Psoas muscle (tissue), 8 donors: ENCODE data around the gene WDR82. TPM values are rescaled to one million over a fixed set of nuclear protein-coding genes. Genes with fewer than 3 reads are reported as not detected.

Experiments
- ATAC-seq, 4 donors: fragments of 200-7000 bp; cut with Tn5 transposase; one replicate each; pipeline ENCODE4 v1.9.1; 2020; ENCODE audit warnings: moderate library complexity in 3 of 4, mild to moderate bottlenecking in 2 of 4
- DNase-seq, 2 donors: peaks; one replicate each; pipeline ENCODE4 v3.0.0-alpha.2; 2020
- H3K27ac ChIP-seq: fragments of 200-600 bp; one replicate; pipeline ENCODE4 v1.8.0; 2022
- H3K27me3 ChIP-seq, 3 donors: fragments of 200-600 bp in 1 of 3; one replicate each; pipeline versions ENCODE4 v1.6.1 to v1.8.0; 2013 to 2022; ENCODE audit warnings: low read length in 2 of 3, mild to moderate bottlenecking in 2 of 3, moderate library complexity in 1 of 3; ENCODE audit not compliant: insufficient read depth in 3 of 3
- H3K36me3 ChIP-seq, 2 donors: fragments of 200-600 bp in 1 of 2; one replicate each; pipeline versions ENCODE4 v1.6.1 to v1.8.0; 2013 to 2022; ENCODE audit warnings: low read depth in 1 of 2, mild to moderate bottlenecking in 1 of 2, moderate library complexity in 1 of 2; ENCODE audit not compliant: insufficient read depth in 1 of 2
- H3K4me1 ChIP-seq: fragments of 200-600 bp; one replicate; pipeline ENCODE4 v1.8.0; 2022
- H3K4me3 ChIP-seq: fragments of 200-600 bp; one replicate; pipeline ENCODE4 v1.8.0; 2022; ENCODE audit warnings: mild to moderate bottlenecking
- H3K9me3 ChIP-seq: fragments of 200-600 bp; one replicate; pipeline ENCODE4 v1.8.0; 2022
- WGBS, 3 donors: extraction: QIAGEN DNeasy Blood & Tissue Kit; methylation state at CpG; one replicate each; pipeline versions ENCODE4 v1.1.6 to v1.1.7; 2013; 5-methylcytosine and 5-hydroxymethylcytosine counted together
- intact Hi-C, 2 donors: fragments of 100-400 bp; cut with DNase I; formaldehyde crosslinking; loops; one replicate each; pipeline versions ENCODE4 v1.11.0 to v1.14.2; 2022
- polyA plus RNA-seq, 3 donors: library from polyadenylated mRNA; stranded (reverse); fragments of 200-250 nt; gene quantifications; one replicate each; pipeline ENCODE4 v1.2.3, GENCODE V29; 2013
- total RNA-seq, 4 donors: library from RNA; stranded (reverse); fragmentation: NEBNext Ultra II Directional in 2 of 4; extraction: Animal tissue kit (Norgen Biotek cat#: 25700) in 2 of 4; gene quantifications; one replicate each; pipeline versions ENCODE4 v1.2.1 to v1.2.4, GENCODE V29; 2021 to 2023
- TF ChIP-seq, protein P1 (sequence below): fragments of 200-600 bp; IDR thresholded peaks from one replicate; pipeline ENCODE4 v1.8.0; 2022; ENCODE audit warnings: antibody characterized with exemption
- donor health status: healthy with polysubstance abuse.
- donor health status: DM: no; HTN: no; CAD: no; lungs with moderate emphysema.
- donor health status: Bipolar disorder and iron deficiency.
- donor health status: healthy.
- donor health status: DM: yes; HTN: yes; CAD: no.
- donor health status: DM: no; HTN: no; CAD: no.
- donor health status: DM: no; HTN: no; CAD: no.
- donor health status: DM: yes; HTN: yes; CAD: no.

Gene WDR82
- total and polyA plus RNA-seq, 7 donors = 46.1 to 96.7 (median 84.0) TPM

DNA sequence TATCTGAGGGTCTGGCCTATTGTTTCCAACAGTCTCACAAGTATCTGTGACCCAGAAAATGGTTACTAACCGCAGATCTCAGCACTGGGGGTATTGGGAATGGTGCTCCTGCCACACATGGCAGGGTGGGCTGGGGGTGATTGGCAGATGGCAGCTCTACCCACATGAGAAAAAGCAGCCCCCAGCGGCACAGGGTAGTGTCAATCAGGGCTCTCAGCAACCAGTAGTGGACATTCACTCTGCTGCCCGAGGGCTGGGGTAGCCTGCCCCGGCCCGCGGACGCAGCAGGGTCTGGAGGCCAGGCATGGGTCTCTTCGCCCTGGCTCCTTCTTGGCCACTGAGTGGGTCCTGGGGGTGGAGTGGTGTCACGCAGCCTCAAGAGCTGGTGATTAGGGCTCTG, 46.2 kb upstream of the WDR82 start:
- DNase-seq = no peak
- no peak for ATAC-seq

DNA sequence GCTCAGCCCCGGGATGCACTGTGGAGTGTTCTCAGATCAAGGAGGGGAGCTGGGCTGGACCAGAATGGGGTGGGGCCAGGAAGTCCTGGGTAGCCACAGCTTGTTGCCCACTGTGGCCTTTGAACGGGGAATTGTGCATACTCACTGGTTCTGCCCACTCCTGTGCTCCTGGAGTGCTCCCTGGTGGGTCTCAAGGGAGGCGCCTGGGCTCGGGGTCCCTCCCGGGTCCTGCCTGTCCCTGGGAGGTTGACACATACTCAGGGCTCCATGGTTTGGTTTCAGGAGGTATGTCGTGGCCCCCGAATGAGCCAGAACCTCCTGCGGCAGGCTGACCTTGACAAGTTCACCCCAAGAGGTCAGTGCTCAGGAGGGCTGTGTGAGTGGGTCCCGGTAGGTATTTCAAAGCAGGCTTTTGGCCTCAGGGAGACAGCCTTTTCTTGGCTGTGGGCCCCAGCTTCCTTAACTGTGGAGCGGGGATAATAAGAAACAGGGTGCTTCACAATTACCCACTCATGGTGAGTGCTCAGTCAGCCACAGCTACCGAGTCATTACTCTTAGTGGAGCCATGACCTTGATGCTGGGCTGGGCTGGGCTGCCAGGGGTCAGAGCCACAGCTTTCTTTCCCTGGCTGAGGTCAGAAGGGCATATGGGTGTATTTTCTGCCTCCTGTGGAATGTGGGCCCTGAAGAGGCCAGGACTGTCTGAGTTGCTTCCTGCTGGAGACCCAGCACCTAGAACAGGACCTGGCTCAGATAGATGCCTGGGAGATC, 45.3 kb upstream of the WDR82 start:
- no peak for ATAC-seq
- no peak overlapping the region for H3K4me3 ChIP-seq
- H3K27me3 ChIP-seq = no peaks in the 10 kb centered on the region
- no peaks in the 10 kb centered on the region for H3K9me3 ChIP-seq
- H3K36me3 ChIP-seq = no peaks in the 10 kb centered on the region
- H3K27ac ChIP-seq = no peak overlapping the region
- DNase-seq = no peak
- TF ChIP-seq, protein P1, sequence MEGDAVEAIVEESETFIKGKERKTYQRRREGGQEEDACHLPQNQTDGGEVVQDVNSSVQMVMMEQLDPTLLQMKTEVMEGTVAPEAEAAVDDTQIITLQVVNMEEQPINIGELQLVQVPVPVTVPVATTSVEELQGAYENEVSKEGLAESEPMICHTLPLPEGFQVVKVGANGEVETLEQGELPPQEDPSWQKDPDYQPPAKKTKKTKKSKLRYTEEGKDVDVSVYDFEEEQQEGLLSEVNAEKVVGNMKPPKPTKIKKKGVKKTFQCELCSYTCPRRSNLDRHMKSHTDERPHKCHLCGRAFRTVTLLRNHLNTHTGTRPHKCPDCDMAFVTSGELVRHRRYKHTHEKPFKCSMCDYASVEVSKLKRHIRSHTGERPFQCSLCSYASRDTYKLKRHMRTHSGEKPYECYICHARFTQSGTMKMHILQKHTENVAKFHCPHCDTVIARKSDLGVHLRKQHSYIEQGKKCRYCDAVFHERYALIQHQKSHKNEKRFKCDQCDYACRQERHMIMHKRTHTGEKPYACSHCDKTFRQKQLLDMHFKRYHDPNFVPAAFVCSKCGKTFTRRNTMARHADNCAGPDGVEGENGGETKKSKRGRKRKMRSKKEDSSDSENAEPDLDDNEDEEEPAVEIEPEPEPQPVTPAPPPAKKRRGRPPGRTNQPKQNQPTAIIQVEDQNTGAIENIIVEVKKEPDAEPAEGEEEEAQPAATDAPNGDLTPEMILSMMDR = no peak
- WGBS, 3 donors = 77 to 87% (median 81%) methylated on average over 11 of the region's 11 CpGs
- H3K4me1 ChIP-seq = no peaks in the 10 kb centered on the region
- intact Hi-C loops = no loop called here

More for the DNA sequence above, 46.2 kb upstream of the WDR82 start:
- H3K4me3 ChIP-seq = no peak overlapping the region
- no peaks in the 10 kb centered on the region for H3K27me3 ChIP-seq
- WGBS, 3 donors = 92 to 95% (median 93%) methylated on average over 9 of the region's 9 CpGs
- H3K27ac ChIP-seq = no peak overlapping the region
- H3K9me3 ChIP-seq = no peaks in the 10 kb centered on the region
- H3K36me3 ChIP-seq = no peaks in the 10 kb centered on the region
- intact Hi-C loops = no loop called here
- H3K4me1 ChIP-seq = no peaks in the 10 kb centered on the region
- TF ChIP-seq, protein P1 = no peak

DNA sequence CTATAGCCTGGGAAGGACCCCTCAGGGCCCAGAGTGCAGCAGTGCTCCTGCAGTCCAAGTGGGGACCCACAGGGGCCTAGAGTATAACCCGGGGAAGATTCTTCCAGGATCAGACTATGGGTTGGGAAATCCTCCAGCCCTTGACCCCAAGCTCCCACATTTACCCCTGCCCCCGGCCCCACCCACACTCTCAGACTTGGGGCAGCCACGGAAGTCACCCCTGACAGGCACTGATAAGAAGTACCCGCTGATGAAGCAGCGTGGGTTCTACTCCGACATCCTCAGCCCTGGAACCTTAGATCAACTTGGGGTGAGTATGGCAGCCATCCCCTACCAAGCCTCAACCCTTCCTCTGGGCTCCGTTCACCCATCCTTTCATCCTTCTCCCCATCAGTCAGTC, 44.0 kb upstream of the WDR82 start:
- intact Hi-C loops = no loop called here
- no peak overlapping the region for H3K4me3 ChIP-seq
- peaks cover 6% of the 10 kb centered on the region for H3K4me1 ChIP-seq
- DNase-seq (no peak), ATAC-seq (no peak)
- TF ChIP-seq, protein P1 = no peak
- H3K27ac ChIP-seq = no peak overlapping the region
- H3K27me3 ChIP-seq = no peaks in the 10 kb centered on the region
- H3K9me3 ChIP-seq = no peaks in the 10 kb centered on the region
- 89 to 97% (median 97%) methylated on average over 7 of the region's 7 CpGs for WGBS, 3 donors
- H3K36me3 ChIP-seq = no peaks in the 10 kb centered on the region

DNA sequence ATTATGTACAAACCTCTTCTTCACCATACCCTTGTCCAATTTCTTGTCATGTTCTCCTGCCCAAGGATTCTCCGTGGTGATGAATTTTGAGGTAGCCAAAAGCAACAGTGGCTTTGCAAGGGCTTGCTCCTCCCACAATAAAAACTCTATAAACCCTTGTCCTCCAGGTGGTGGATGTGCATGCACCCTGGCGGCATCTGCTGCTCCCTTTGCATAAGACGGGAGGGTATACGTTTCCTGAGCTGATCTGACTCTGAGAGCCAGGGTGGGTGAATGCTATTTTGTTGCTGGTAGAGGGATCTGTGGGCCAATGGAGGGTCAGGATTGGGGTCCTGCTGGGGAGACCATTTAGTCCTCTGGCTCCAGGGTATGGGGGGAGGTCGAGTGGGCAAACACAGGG, 43.0 kb upstream of the WDR82 start:
- Histone ChIP-seq H3K4me1 (peaks cover 6% of the 10 kb centered on the region), H3K27me3 (no peaks in the 10 kb centered on the region), H3K36me3 (no peaks in the 10 kb centered on the region), H3K4me3 (no peak overlapping the region), H3K9me3 (no peaks in the 10 kb centered on the region), H3K27ac (no peak overlapping the region)
- intact Hi-C loops = no loop called here
- 87% methylated on average over 5 of the region's 5 CpGs for WGBS, 3 donors
- TF ChIP-seq, protein P1 = no peak
- ATAC-seq = no peak
- no peak for DNase-seq
